Activated CD8-positive, alpha-beta T cell treated with anti-CD3 and anti-CD28 coated beads, Interleukin-2, amount 10 ng/mL, durations not matched to agents 7 days and 5 days (primary cell): ENCODE results near the gene ASB7. TPM values are rescaled to one million over a fixed set of nuclear protein-coding genes. Genes with fewer than 3 reads are reported as not detected.
A peak's percentile ranks its signal among the peaks of the same experiment; 100 is the strongest.

Experiments used
- ATAC-seq: fragments of 150-1000 bp; cut with Tn5 transposase; one replicate; pipeline ENCODE4 v1.10.0; 2021; ENCODE audit warnings: moderate library complexity
- CTCF ChIA-PET: fragments of 350-600 bp; sonication (Branson Sonifier 250); formaldehyde crosslinking; loops from one replicate; lab custom pipeline; 2021; ENCODE audit warnings: antibody characterized with exemption; lab: Charles Lee
- POLR2A ChIA-PET: fragments of 350-600 bp; sonication (Branson Sonifier 250); formaldehyde crosslinking; loops from one replicate; lab custom pipeline; 2021; ENCODE audit warnings: antibody characterized with exemption; lab: Charles Lee
- DNase-seq: peaks from one replicate; pipeline ENCODE4 v3.0.0-alpha.2; 2020
- H3K27ac Mint-ChIP-seq: one replicate; pipeline ENCODE4 v1.8.0; 2021; ENCODE audit warnings: mild to moderate bottlenecking, mixed read lengths
- H3K27me3 Mint-ChIP-seq: one replicate; pipeline ENCODE4 v1.8.0; 2021; ENCODE audit warnings: low read depth, mixed read lengths
- H3K36me3 Mint-ChIP-seq: one replicate; pipeline ENCODE4 v1.8.0; 2021; ENCODE audit warnings: low read depth, mixed read lengths
- H3K4me1 Mint-ChIP-seq: one replicate; pipeline ENCODE4 v1.8.0; 2021; ENCODE audit warnings: low read depth, mixed read lengths
- H3K4me3 Mint-ChIP-seq: one replicate; pipeline ENCODE4 v1.8.0; 2021; ENCODE audit warnings: mild to moderate bottlenecking, mixed read lengths
- H3K9me3 Mint-ChIP-seq: one replicate; pipeline ENCODE4 v1.8.0; 2022; ENCODE audit warnings: mixed read lengths; ENCODE audit not compliant: insufficient read depth
- total RNA-seq, 2 experiments: library from RNA; stranded (reverse); gene quantifications; one replicate each; pipeline ENCODE4 v1.2.3, GENCODE V29; 2021

Gene ASB7
- total RNA-seq, 2 experiments from 2014 or later: 17.7 to 18.5 TPM

GRCh38 chr15:100597862-100598261, 4.5 kb upstream of the ASB7 start:
- H3K27me3 Mint-ChIP-seq: no peaks in the 10 kb centered on the region
- ATAC-seq (no peak), DNase-seq (no peak)
- peak overlapping the region; percentile 72 for H3K4me3 Mint-ChIP-seq
- H3K36me3 Mint-ChIP-seq: peaks cover 43% of the 10 kb centered on the region
- no peaks in the 10 kb centered on the region for H3K9me3 Mint-ChIP-seq
- H3K4me1 Mint-ChIP-seq: peaks cover 68% of the 10 kb centered on the region
- POLR2A ChIA-PET: interaction anchor here (0.6 to 2.9 kb wide), 5 partner anchors 27 to 1334 kb away, joined by 3 to 9 read pairs (median 3); no protein-coding TSS in a partner anchor
- H3K27ac Mint-ChIP-seq: peak overlapping the region; percentile 99
- CTCF ChIA-PET: interaction anchor here (1.0 to 5.2 kb wide), 5 partner anchors 25 to 982 kb away, joined by 3 to 54 read pairs (median 4); no protein-coding TSS in a partner anchor

GRCh38 chr15:100598655-100599054, 3.7 kb upstream of the ASB7 start:
- ATAC-seq: no peak
- ChIA-PET CTCF (interaction anchor here (0.5 to 5.2 kb wide), 4 partner anchors 26 to 1391 kb away, joined by 3 to 54 read pairs (median 6); no protein-coding TSS in a partner anchor), POLR2A (no interaction called here)
- Mint-ChIP-seq H3K27ac (peak overlapping the region; percentile 99), H3K36me3 (peaks cover 42% of the 10 kb centered on the region), H3K4me3 (no peak overlapping the region), H3K9me3 (no peaks in the 10 kb centered on the region), H3K4me1 (peaks cover 63% of the 10 kb centered on the region), H3K27me3 (no peaks in the 10 kb centered on the region)
- no peak for DNase-seq

GRCh38 chr15:100601163-100601562, 1.2 kb upstream of the ASB7 start:
- Mint-ChIP-seq H3K9me3 (no peaks in the 10 kb centered on the region), H3K36me3 (peaks cover 45% of the 10 kb centered on the region), H3K4me3 (no peak overlapping the region), H3K4me1 (peaks cover 61% of the 10 kb centered on the region), H3K27ac (no peak overlapping the region), H3K27me3 (no peaks in the 10 kb centered on the region)
- ATAC-seq (no peak), DNase-seq (peak; percentile 69)
- ChIA-PET POLR2A (interaction anchor here (1.8 to 2.7 kb wide), 2 partner anchors 27 to 251 kb away, joined by 5 to 14 read pairs; no protein-coding TSS in a partner anchor), CTCF (no interaction called here)

- DNase-seq: no peak
- Mint-ChIP-seq H3K9me3 (no peaks in the 10 kb centered on the region), H3K27ac (no peak overlapping the region), H3K4me1 (peaks cover 58% of the 10 kb centered on the region), H3K27me3 (no peaks in the 10 kb centered on the region), H3K4me3 (no peak overlapping the region), H3K36me3 (peaks cover 47% of the 10 kb centered on the region)
- ATAC-seq: peak; percentile 25
- ChIA-PET CTCF (interaction anchor here (1.0 to 4.6 kb wide), 4 partner anchors 30 to 317 kb away, joined by 3 to 35 read pairs (median 16); partner anchors contain the start of gene LRRK1), POLR2A (interaction anchor here (0.7 to 2.7 kb wide), 6 partner anchors 10 to 271 kb away, joined by 3 to 14 read pairs (median 4); no protein-coding TSS in a partner anchor)
These were observed 749 bp upstream of the ASB7 start for GRCh38 chr15:100601617-100602063.

GRCh38 chr15:100602823-100603393, 519 bp downstream of the ASB7 start:
- Mint-ChIP-seq H3K9me3 (no peaks in the 10 kb centered on the region), H3K4me3 (no peak overlapping the region), H3K27me3 (no peaks in the 10 kb centered on the region), H3K27ac (peak overlapping the region; percentile 95), H3K36me3 (peaks cover 46% of the 10 kb centered on the region), H3K4me1 (peaks cover 48% of the 10 kb centered on the region)
- peak; percentile 75 for DNase-seq
- ATAC-seq: peak; percentile 46
- CTCF ChIA-PET: interaction anchor here (0.8 to 4.6 kb wide), 9 partner anchors 13 to 406 kb away, joined by 3 to 35 read pairs (median 4); partner anchors contain the start of gene LRRK1
- POLR2A ChIA-PET: interaction anchor here (0.6 to 2.7 kb wide), 9 partner anchors 29 to 716 kb away, joined by 3 to 14 read pairs (median 4); no protein-coding TSS in a partner anchor

- Mint-ChIP-seq H3K4me3 (no peak overlapping the region), H3K9me3 (no peaks in the 10 kb centered on the region), H3K4me1 (no peaks in the 10 kb centered on the region), H3K36me3 (peaks cover 51% of the 10 kb centered on the region), H3K27ac (no peak overlapping the region), H3K27me3 (no peaks in the 10 kb centered on the region)
- ChIA-PET CTCF (interaction anchor here (1.3 to 4.6 kb wide), 2 partner anchors 263 to 396 kb away, joined by 3 to 19 read pairs; no protein-coding TSS in a partner anchor), POLR2A (interaction anchor here (1.0 kb wide), 1 partner anchor 10 kb away, joined by 3 read pairs; the partner anchor contains the start of genes ASB7 and LINS1)
- no peak for DNase-seq
- ATAC-seq: no peak
These were observed 10.2 kb downstream of the ASB7 start for GRCh38 chr15:100612539-100612938.

- Mint-ChIP-seq H3K27me3 (no peaks in the 10 kb centered on the region), H3K36me3 (peaks cover 47% of the 10 kb centered on the region), H3K4me1 (no peaks in the 10 kb centered on the region), H3K27ac (no peak overlapping the region), H3K4me3 (no peak overlapping the region), H3K9me3 (no peaks in the 10 kb centered on the region)
- ATAC-seq: no peak
- POLR2A ChIA-PET: no interaction called here
- no peak for DNase-seq
- CTCF ChIA-PET: interaction anchor here (2.0 to 4.6 kb wide), 2 partner anchors 14 to 263 kb away, joined by 7 to 19 read pairs; no protein-coding TSS in a partner anchor
These were observed 10.8 kb downstream of the ASB7 start for GRCh38 chr15:100613208-100613607.

- peak overlapping the region; percentile 13 for H3K27ac Mint-ChIP-seq
- no peak for ATAC-seq
- H3K36me3 Mint-ChIP-seq: peaks cover 49% of the 10 kb centered on the region
- H3K4me1 Mint-ChIP-seq: no peaks in the 10 kb centered on the region
- no peak overlapping the region for H3K4me3 Mint-ChIP-seq
- DNase-seq: no peak
- H3K9me3 Mint-ChIP-seq: no peaks in the 10 kb centered on the region
- POLR2A ChIA-PET: no interaction called here
- CTCF ChIA-PET: interaction anchor here (2.0 kb wide), 1 partner anchor 13 kb away, joined by 7 read pairs; no protein-coding TSS in a partner anchor
- H3K27me3 Mint-ChIP-seq: no peaks in the 10 kb centered on the region
These were observed 11.9 kb downstream of the ASB7 start for GRCh38 chr15:100614336-100614735.

GRCh38 chr15:100614918-100615317, 12.5 kb downstream of the ASB7 start:
- DNase-seq (no peak), ATAC-seq (no peak)
- Mint-ChIP-seq H3K36me3 (peaks cover 46% of the 10 kb centered on the region), H3K4me1 (no peaks in the 10 kb centered on the region), H3K4me3 (no peak overlapping the region), H3K27me3 (no peaks in the 10 kb centered on the region), H3K9me3 (no peaks in the 10 kb centered on the region), H3K27ac (no peak overlapping the region)
- POLR2A ChIA-PET: no interaction called here
- CTCF ChIA-PET: interaction anchor here (1.1 to 2.0 kb wide), 3 partner anchors 11 to 12 kb away, joined by 3 to 7 read pairs (median 5); partner anchors contain the start of gene ASB7

- ChIA-PET CTCF (interaction anchor here (1.1 to 1.5 kb wide), 2 partner anchors 10 to 13 kb away, joined by 3 to 5 read pairs; partner anchors contain the start of gene ASB7), POLR2A (no interaction called here)
- ATAC-seq: no peak
- Mint-ChIP-seq H3K4me1 (no peaks in the 10 kb centered on the region), H3K36me3 (peaks cover 46% of the 10 kb centered on the region), H3K27me3 (no peaks in the 10 kb centered on the region), H3K27ac (no peak overlapping the region), H3K9me3 (no peaks in the 10 kb centered on the region), H3K4me3 (no peak overlapping the region)
- no peak for DNase-seq
These were observed 13.4 kb downstream of the ASB7 start for GRCh38 chr15:100615801-100616200.

GRCh38 chr15:100616700-100617099, 14.3 kb downstream of the ASB7 start:
- Mint-ChIP-seq H3K27ac (no peak overlapping the region), H3K27me3 (no peaks in the 10 kb centered on the region), H3K4me1 (no peaks in the 10 kb centered on the region), H3K36me3 (peaks cover 49% of the 10 kb centered on the region), H3K9me3 (no peaks in the 10 kb centered on the region), H3K4me3 (no peak overlapping the region)
- DNase-seq: no peak
- ATAC-seq: no peak
- POLR2A ChIA-PET: no interaction called here
- CTCF ChIA-PET: no interaction called here

- CTCF ChIA-PET: no interaction called here
- Mint-ChIP-seq H3K27me3 (no peaks in the 10 kb centered on the region), H3K4me1 (peaks cover 4% of the 10 kb centered on the region), H3K27ac (no peak overlapping the region), H3K4me3 (no peak overlapping the region), H3K36me3 (peaks cover 24% of the 10 kb centered on the region), H3K9me3 (no peaks in the 10 kb centered on the region)
- POLR2A ChIA-PET: no interaction called here
- no peak for DNase-seq
- ATAC-seq: no peak
These were observed 20.9 kb downstream of the ASB7 start for GRCh38 chr15:100623301-100623700.
